GM12878 (cell line): ENCODE data around the gene CBARP.

Experiments used
- EZH2 ChIP-seq: IDR thresholded peaks from 2 replicates; pipeline ENCODE4 v1.6.1; 2012; ENCODE audit warnings: low read depth, mild to moderate bottlenecking, control low read depth, inconsistent platforms, low read length, borderline replicate concordance; ENCODE audit not compliant: control insufficient read depth
- FOS ChIP-seq: IDR thresholded peaks from 3 replicates; pipeline ENCODE4 v1.6.1; 2011; ENCODE audit warnings: borderline replicate concordance; ENCODE audit not compliant: insufficient read length; ENCODE audit errors: extremely low read depth
- FOXK2 ChIP-seq: fragments of 450-650 bp; IDR thresholded peaks from 2 replicates; pipeline ENCODE4 v1.6.1; 2017; ENCODE audit warnings: mild to moderate bottlenecking, moderate library complexity
- TF ChIP-seq, protein P1 (sequence below): fragments of 450-650 bp; IDR thresholded peaks from 2 replicates; pipeline ENCODE4 v1.6.1; 2014; ENCODE audit warnings: mild to moderate bottlenecking
- TF ChIP-seq, protein P2 (sequence below), 3 experiments: IDR thresholded peaks in 2 of 3; conservative IDR thresholded peaks in 1 of 3; 2 replicates each; pipeline ENCODE4 v1.5.1; 2011; ENCODE audit warnings: low read depth in 3 of 3, low read length in 3 of 3, mild to moderate bottlenecking in 3 of 3, control low read depth in 2 of 3, moderate library complexity in 2 of 3, inconsistent platforms in 1 of 3, mixed read lengths in 1 of 3; ENCODE audit not compliant: control insufficient read depth in 2 of 3, insufficient read depth in 1 of 3; ENCODE audit errors: extremely low read depth in 1 of 3

- TF ChIP-seq EZH2 (no peak), FOXK2 (no peak), FOS (no peak)
- TF ChIP-seq, protein P1, sequence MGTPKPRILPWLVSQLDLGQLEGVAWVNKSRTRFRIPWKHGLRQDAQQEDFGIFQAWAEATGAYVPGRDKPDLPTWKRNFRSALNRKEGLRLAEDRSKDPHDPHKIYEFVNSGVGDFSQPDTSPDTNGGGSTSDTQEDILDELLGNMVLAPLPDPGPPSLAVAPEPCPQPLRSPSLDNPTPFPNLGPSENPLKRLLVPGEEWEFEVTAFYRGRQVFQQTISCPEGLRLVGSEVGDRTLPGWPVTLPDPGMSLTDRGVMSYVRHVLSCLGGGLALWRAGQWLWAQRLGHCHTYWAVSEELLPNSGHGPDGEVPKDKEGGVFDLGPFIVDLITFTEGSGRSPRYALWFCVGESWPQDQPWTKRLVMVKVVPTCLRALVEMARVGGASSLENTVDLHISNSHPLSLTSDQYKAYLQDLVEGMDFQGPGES = no peak
- TF ChIP-seq, protein P2, sequence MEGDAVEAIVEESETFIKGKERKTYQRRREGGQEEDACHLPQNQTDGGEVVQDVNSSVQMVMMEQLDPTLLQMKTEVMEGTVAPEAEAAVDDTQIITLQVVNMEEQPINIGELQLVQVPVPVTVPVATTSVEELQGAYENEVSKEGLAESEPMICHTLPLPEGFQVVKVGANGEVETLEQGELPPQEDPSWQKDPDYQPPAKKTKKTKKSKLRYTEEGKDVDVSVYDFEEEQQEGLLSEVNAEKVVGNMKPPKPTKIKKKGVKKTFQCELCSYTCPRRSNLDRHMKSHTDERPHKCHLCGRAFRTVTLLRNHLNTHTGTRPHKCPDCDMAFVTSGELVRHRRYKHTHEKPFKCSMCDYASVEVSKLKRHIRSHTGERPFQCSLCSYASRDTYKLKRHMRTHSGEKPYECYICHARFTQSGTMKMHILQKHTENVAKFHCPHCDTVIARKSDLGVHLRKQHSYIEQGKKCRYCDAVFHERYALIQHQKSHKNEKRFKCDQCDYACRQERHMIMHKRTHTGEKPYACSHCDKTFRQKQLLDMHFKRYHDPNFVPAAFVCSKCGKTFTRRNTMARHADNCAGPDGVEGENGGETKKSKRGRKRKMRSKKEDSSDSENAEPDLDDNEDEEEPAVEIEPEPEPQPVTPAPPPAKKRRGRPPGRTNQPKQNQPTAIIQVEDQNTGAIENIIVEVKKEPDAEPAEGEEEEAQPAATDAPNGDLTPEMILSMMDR (IDR thresholded peaks at IDR 0.05 in 2 of 3, conservative IDR thresholded peaks at IDR 0.05 in 1 of 3; ENCODE audit: control insufficient read depth in 2 of 3, extremely low read depth in 1 of 3, insufficient read depth in 1 of 3, low read depth in 3 of 3, low read length in 3 of 3) = no peak
These were observed 10.3 kb downstream of the CBARP start for GRCh38 chr19:1227304-1228054.
